ENCODE measurements around the gene CYP4F2.
"Not testable (repeated sequence)": the region's sequence is repeated elsewhere in the genome, so short reads cannot be mapped to it uniquely, and the experiment has no call there.

CYP4F2 gene

DNA sequence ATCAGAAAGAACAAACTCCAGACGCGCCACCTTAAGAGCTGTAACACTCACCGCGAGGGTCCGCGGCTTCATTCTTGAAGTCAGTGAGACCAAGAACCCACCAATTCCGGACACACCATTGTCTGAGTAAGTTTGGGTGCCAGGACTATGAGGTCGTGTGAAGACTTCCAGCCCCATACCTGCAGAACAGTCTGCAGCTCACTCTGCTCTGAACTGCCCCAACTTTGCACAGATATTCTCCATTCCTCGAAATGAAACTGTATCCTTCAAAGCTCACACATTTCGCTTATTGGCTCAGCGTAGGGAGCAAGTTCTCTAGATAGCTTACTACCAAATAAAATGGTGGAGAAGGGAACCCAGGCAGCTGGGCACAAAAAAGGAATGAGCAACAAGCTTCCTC is 2.6 kb upstream of the CYP4F2 start:
- Histone ChIP-seq H3K4me3 (ENCODE audit: insufficient read length, low read depth) (no peak overlapping the region), H3K4me1 (ENCODE audit: insufficient read depth, insufficient read length) (no peaks in the 10 kb centered on the region), H3K9ac (ENCODE audit: insufficient read length, low read depth) (no peak overlapping the region), H3K9me3 (ENCODE audit: insufficient read depth, low read length) (no peaks in the 10 kb centered on the region; the same call in 1 of the 2 replicates), H3K27me3 (ENCODE audit: insufficient read depth, insufficient read length) (no peaks in the 10 kb centered on the region), H3K36me3 (ENCODE audit: insufficient read depth, insufficient read length, low read length) (no peaks in the 10 kb centered on the region)
- no peak for DNase-seq (ENCODE audit: low read depth, low spot score)
- TF ChIP-seq YY1 (IDR thresholded peaks at IDR 0.05; ENCODE audit: insufficient read depth, insufficient read length) (no peak), SUZ12 (IDR thresholded peaks at IDR 0.05; ENCODE audit: extremely low read depth, insufficient read depth, insufficient read length) (no peak)

DNA sequence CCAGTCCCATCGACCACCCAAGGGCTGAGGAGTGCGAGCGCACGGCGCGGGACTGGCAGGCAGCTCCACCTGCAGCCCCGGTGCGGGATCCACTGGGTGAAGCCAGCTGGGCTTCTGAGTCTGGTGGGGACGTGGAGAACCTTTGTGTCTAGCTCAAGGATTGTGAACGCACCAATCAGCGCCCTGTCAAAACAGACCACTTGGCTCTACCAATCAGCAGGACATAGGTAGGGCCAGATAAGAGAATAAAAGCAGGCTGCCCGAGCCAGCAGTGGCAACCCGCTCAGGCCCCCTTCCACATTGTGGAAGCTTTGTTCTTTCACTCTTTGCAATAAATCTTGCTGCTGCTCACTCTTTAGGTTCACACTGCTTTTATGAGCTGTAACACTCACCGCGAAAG is 2.2 kb upstream of the CYP4F2 start:
- not testable (repeated sequence) for H3K27me3 ChIP-seq (ENCODE audit: insufficient read depth, insufficient read length)

DNA sequence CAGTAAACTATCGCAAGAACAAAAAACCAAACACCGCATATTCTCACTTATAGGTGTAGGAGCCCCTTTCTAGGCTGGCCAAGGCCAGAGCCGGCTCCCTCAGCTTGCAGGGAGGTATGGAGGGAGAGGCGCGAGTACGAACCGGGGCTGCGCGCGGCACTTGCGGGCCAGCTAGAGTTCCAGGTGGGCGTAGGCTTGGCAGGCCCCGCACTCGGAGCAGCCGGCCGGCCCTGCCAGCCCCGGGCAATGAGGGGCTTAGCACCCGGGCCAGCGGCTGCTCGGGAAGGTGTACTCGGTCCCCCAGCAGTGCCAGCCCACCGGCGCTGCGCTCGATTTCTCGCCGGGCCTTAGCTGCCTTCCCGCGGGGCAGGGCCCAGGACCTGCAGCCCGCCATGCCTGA is 1.7 kb upstream of the CYP4F2 start:
- not testable (repeated sequence) for H3K9me3 ChIP-seq (ENCODE audit: insufficient read depth, low read length); DNase-seq (ENCODE audit: low read depth, low spot score); H3K4me3 ChIP-seq (ENCODE audit: insufficient read length, low read depth); H3K4me1 ChIP-seq (ENCODE audit: insufficient read depth, insufficient read length); H3K27me3 ChIP-seq (ENCODE audit: insufficient read depth, insufficient read length); H3K36me3 ChIP-seq (ENCODE audit: insufficient read depth, insufficient read length, low read length)
- H3K9ac ChIP-seq (ENCODE audit: insufficient read length, low read depth), result peak overlapping the region; percentile 29

More for the DNA sequence above, 2.2 kb upstream of the CYP4F2 start:
- H3K9me3 ChIP-seq (ENCODE audit: insufficient read depth, low read length); H3K4me3 ChIP-seq (ENCODE audit: insufficient read length, low read depth); DNase-seq (ENCODE audit: low read depth, low spot score); H3K36me3 ChIP-seq (ENCODE audit: insufficient read depth, insufficient read length, low read length); H3K4me1 ChIP-seq (ENCODE audit: insufficient read depth, insufficient read length): not testable (repeated sequence)
- peak overlapping the region; percentile 29 for H3K9ac ChIP-seq (ENCODE audit: insufficient read length, low read depth)

DNA sequence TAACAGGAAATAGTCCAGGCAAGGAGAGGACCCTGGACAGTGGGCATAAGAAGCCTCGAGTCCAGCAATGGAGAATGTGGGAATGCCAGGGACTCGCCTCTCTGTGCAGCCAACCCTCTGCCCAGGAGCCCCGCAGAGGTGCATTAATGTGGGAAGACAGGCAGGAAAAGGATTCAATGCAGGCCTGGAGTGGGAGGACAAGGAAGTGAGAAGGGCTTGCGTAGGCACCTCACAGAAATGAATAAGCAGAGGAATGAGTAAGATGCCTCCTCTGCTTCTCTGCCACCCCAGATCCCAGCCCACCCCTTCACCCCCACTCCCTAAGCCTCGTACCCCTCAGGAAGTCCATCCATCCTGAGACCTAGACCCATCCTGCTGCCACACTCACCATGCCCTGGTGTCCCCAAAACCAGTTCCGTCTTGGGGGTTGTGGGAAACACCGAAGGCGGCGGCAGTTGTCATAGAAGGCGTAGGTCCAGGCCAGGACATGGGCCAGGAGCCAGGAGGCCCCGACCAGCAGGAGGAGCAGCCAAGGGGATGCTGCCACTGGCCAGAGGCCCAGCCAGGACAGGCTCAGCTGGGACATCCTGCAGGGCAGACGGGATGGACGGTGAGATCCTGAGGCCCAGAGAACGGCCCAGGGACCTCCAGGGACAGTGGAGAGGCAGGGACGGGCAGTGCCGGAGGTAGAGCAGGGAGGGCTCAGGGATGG is 692 bp downstream of the CYP4F2 start:
- DNase-seq (ENCODE audit: low read depth, low spot score), result no peak
- Histone ChIP-seq H3K9me3 (ENCODE audit: insufficient read depth, low read length) (no peaks in the 10 kb centered on the region; the same call in 1 of the 2 replicates), H3K4me3 (ENCODE audit: insufficient read length, low read depth) (no peak overlapping the region), H3K36me3 (ENCODE audit: insufficient read depth, insufficient read length, low read length) (no peaks in the 10 kb centered on the region), H3K4me1 (ENCODE audit: insufficient read depth, insufficient read length) (no peaks in the 10 kb centered on the region), H3K9ac (ENCODE audit: insufficient read length, low read depth) (no peak overlapping the region), H3K27me3 (ENCODE audit: insufficient read depth, insufficient read length) (no peaks in the 10 kb centered on the region)
- TF ChIP-seq SUZ12 (IDR thresholded peaks at IDR 0.05; ENCODE audit: extremely low read depth, insufficient read depth, insufficient read length) (no peak), ZNF274 (IDR thresholded peaks at IDR 0.05; ENCODE audit: low read depth, low read length) (no peak), YY1 (IDR thresholded peaks at IDR 0.05; ENCODE audit: insufficient read depth, insufficient read length) (no peak)

DNA sequence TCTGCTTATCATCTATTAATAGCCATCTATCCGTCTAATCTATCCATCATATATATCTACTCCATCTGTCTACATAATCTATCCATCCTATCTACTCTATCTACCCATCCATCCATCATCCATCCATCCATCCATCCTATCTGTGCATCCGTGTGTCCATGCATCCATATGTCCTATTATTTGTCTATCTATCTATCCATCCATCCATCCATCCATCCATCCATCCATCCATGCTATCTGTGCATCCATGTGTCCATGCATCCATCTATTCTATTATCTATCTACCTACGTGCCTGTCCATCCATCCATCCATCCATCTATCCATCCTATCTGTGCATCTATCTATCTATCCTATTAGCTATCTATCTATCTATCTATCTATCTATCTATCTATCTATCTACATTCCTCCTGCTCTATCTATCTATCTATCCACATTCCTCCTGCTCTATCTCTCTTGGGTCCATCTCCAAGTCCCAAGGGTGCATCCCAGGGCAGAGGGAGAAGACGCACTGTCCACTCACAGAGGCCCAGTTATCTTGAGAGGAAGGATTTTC is 1.9 kb downstream of the CYP4F2 start:
- Histone ChIP-seq H3K4me3 (ENCODE audit: insufficient read length, low read depth) (no peak overlapping the region), H3K4me1 (ENCODE audit: insufficient read depth, insufficient read length) (no peaks in the 10 kb centered on the region), H3K9me3 (ENCODE audit: insufficient read depth, low read length) (no peaks in the 10 kb centered on the region), H3K27me3 (ENCODE audit: insufficient read depth, insufficient read length) (no peaks in the 10 kb centered on the region), H3K36me3 (ENCODE audit: insufficient read depth, insufficient read length, low read length) (no peaks in the 10 kb centered on the region), H3K9ac (ENCODE audit: insufficient read length, low read depth) (no peak overlapping the region)
- no peak for TF ChIP-seq SUZ12 (IDR thresholded peaks at IDR 0.05; ENCODE audit: extremely low read depth, insufficient read depth, insufficient read length)
- no peak for TF ChIP-seq ZNF274 (IDR thresholded peaks at IDR 0.05; ENCODE audit: low read depth, low read length)
- no peak for TF ChIP-seq YY1 (IDR thresholded peaks at IDR 0.05; ENCODE audit: insufficient read depth, insufficient read length)
- DNase-seq (ENCODE audit: low read depth, low spot score), result no peak

DNA sequence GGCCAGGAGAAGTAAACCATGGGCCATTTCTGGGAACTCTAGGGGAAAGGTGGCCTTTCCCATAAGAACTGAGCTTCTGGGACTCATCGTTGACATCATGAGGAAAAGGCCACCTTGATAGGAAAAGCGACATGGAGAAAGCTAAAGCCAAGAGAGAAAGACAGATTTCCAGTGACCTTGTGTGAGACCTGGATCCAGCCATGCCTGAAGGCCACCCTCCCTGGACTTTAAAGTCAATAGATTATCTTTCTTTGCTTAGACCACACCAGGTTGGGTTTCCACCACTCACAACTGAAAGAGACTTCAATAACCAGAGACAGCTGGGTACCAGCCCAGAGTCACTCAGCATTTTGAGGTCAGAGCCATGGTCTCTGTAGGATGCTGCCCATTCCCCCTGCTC is 3.5 kb downstream of the CYP4F2 start:
- peaks cover 2% of the 10 kb centered on the region for H3K27me3 ChIP-seq (ENCODE audit: insufficient read depth, insufficient read length)
- DNase-seq (ENCODE audit: low read depth, low spot score), result no peak
- no peak overlapping the region for H3K9ac ChIP-seq (ENCODE audit: insufficient read length, low read depth)
- no peaks in the 10 kb centered on the region for H3K36me3 ChIP-seq (ENCODE audit: insufficient read depth, insufficient read length, low read length)
- TF ChIP-seq YY1 (IDR thresholded peaks at IDR 0.05; ENCODE audit: insufficient read depth, insufficient read length) (no peak), ZNF274 (IDR thresholded peaks at IDR 0.05; ENCODE audit: low read depth, low read length) (no peak), SUZ12 (IDR thresholded peaks at IDR 0.05; ENCODE audit: extremely low read depth, insufficient read depth, insufficient read length) (no peak)
- no peak overlapping the region for H3K4me3 ChIP-seq (ENCODE audit: insufficient read length, low read depth)
- no peaks in the 10 kb centered on the region for H3K9me3 ChIP-seq (ENCODE audit: insufficient read depth, low read length)
- no peaks in the 10 kb centered on the region for H3K4me1 ChIP-seq (ENCODE audit: insufficient read depth, insufficient read length)

DNA sequence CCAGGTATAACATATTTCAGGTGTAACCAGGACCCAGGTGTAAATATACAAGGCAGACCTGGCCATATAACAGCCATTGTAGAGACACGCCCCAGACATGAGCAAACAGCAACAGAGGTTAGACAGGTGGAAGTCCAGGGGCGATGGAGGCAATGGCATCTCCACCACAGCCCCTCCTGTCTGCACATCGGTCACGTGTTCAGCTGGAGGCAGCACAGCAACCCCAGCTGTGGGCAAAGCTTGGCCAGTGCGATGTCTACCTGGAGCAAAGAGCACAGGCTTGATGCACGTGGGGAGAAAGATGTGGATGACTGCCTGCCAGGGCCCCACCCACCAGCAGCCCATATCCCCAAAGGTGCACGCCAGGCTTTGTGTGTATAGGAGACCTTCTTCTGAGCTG is 4.4 kb downstream of the CYP4F2 start:
- no peak for DNase-seq (ENCODE audit: low read depth, low spot score)
- no peaks in the 10 kb centered on the region for H3K9me3 ChIP-seq (ENCODE audit: insufficient read depth, low read length)
- H3K36me3 ChIP-seq (ENCODE audit: insufficient read depth, insufficient read length, low read length), result no peaks in the 10 kb centered on the region
- TF ChIP-seq ZNF274 (IDR thresholded peaks at IDR 0.05; ENCODE audit: low read depth, low read length) (no peak), YY1 (IDR thresholded peaks at IDR 0.05; ENCODE audit: insufficient read depth, insufficient read length) (no peak), SUZ12 (IDR thresholded peaks at IDR 0.05; ENCODE audit: extremely low read depth, insufficient read depth, insufficient read length) (no peak)
- H3K4me1 ChIP-seq (ENCODE audit: insufficient read depth, insufficient read length), result no peaks in the 10 kb centered on the region
- no peak overlapping the region for H3K4me3 ChIP-seq (ENCODE audit: insufficient read length, low read depth)
- H3K9ac ChIP-seq (ENCODE audit: insufficient read length, low read depth), result no peak overlapping the region
- H3K27me3 ChIP-seq (ENCODE audit: insufficient read depth, insufficient read length), result peaks cover 2% of the 10 kb centered on the region

DNA sequence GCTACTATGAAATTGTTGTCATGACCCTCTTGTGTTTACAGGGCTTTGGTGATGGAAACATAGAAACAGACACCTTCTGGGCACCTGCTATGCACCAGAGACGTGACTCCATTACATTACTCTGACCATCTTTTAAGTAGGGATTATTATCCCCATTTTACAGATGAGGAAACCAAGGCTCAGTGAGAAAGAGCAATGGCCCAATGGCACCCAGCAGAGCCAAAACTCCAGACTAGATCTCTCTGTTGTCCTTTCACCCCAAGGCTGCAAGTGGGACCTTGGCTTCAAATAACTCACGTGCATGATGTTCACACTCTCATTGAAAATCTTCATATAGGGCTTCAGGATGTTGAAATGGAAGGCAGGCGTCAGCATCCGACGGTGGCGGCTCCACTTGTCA is 5.9 kb downstream of the CYP4F2 start:
- H3K4me1 ChIP-seq (ENCODE audit: insufficient read depth, insufficient read length), result no peaks in the 10 kb centered on the region
- H3K9ac ChIP-seq (ENCODE audit: insufficient read length, low read depth), result no peak overlapping the region
- H3K36me3 ChIP-seq (ENCODE audit: insufficient read depth, insufficient read length, low read length), result no peaks in the 10 kb centered on the region
- no peaks in the 10 kb centered on the region for H3K9me3 ChIP-seq (ENCODE audit: insufficient read depth, low read length)
- H3K27me3 ChIP-seq (ENCODE audit: insufficient read depth, insufficient read length), result peaks cover 2% of the 10 kb centered on the region
- TF ChIP-seq ZNF274 (IDR thresholded peaks at IDR 0.05; ENCODE audit: low read depth, low read length) (no peak), SUZ12 (IDR thresholded peaks at IDR 0.05; ENCODE audit: extremely low read depth, insufficient read depth, insufficient read length) (no peak), YY1 (IDR thresholded peaks at IDR 0.05; ENCODE audit: insufficient read depth, insufficient read length) (no peak)
- DNase-seq (ENCODE audit: low read depth, low spot score), result no peak
- no peak overlapping the region for H3K4me3 ChIP-seq (ENCODE audit: insufficient read length, low read depth)

All from NT2/D1 (cell line).